NCI-H1417 (cell line): Measurements from ENCODE around the gene GPS2.

Source experiments
- DNase-seq, 3 experiments: peaks; one replicate each; lab custom pipeline; 2025; lab: John Stamatoyannopoulos, UW

GPS2 gene

GRCh38 chr17:7293159-7293558 is 22.0 kb downstream of the GPS2 start:
- peak in 1 of 3 experiments; percentile 18 for DNase-seq

GRCh38 chr17:7292729-7293128 is 22.4 kb downstream of the GPS2 start:
- no peak for DNase-seq

GRCh38 chr17:7292194-7292593 is 23.0 kb downstream of the GPS2 start:
- no peak for DNase-seq

GRCh38 chr17:7290685-7291084 is 24.5 kb downstream of the GPS2 start:
- no peak for DNase-seq

GRCh38 chr17:7290166-7290565 is 25.0 kb downstream of the GPS2 start:
- no peak for DNase-seq

GRCh38 chr17:7289256-7290032 is 25.7 kb downstream of the GPS2 start:
- no peak for DNase-seq

GRCh38 chr17:7285679-7286078 is 29.5 kb downstream of the GPS2 start:
- DNase-seq = no peak

- DNase-seq = no peak
Measured at GRCh38 chr17:7284911-7285310, 30.2 kb downstream of the GPS2 start.

- no peak for DNase-seq
Measured at GRCh38 chr17:7283471-7284216, 31.5 kb downstream of the GPS2 start.

GRCh38 chr17:7282752-7283321 is 32.3 kb downstream of the GPS2 start:
- DNase-seq = no peak

GRCh38 chr17:7281953-7282751 is 33.0 kb downstream of the GPS2 start:
- peak in 2 of 3 experiments; percentile 6 to 28 for DNase-seq

GRCh38 chr17:7281074-7281952 is 33.8 kb downstream of the GPS2 start, which contains the start of gene SLC2A4:
TSS of gene SLC2A4 (plus strand) at chr17:7281718. CDS start at chr17:7281935, 217 bp downstream.
- DNase-seq = peak; percentile 85 to 94 (median 94)

- peak; percentile 60 to 79 (median 70) for DNase-seq
Measured at GRCh38 chr17:7280519-7281073, 34.6 kb downstream of the GPS2 start.

GRCh38 chr17:7279448-7279847 is 35.7 kb downstream of the GPS2 start:
- no peak for DNase-seq

GRCh38 chr17:7266784-7267183 is 48.4 kb downstream of the GPS2 start:
- DNase-seq = no peak

GRCh38 chr17:7263801-7264078 is 51.4 kb downstream of the GPS2 start:
- no peak for DNase-seq

GRCh38 chr17:7262935-7263800 is 52.0 kb downstream of the GPS2 start:
- DNase-seq = peak; percentile 16 to 47 (median 47)
